ENCODE measurements around the gene SARM1. TPM values are rescaled to one million over a fixed set of nuclear protein-coding genes. Genes with fewer than 3 reads are reported as not detected.

SARM1 gene
- total and polyA plus RNA-seq, 2 of the 13 experiments (the other 11 are each of a cell fraction or from before 2014, with no cell fraction given) = 0.73 to 0.86 TPM

DNA sequence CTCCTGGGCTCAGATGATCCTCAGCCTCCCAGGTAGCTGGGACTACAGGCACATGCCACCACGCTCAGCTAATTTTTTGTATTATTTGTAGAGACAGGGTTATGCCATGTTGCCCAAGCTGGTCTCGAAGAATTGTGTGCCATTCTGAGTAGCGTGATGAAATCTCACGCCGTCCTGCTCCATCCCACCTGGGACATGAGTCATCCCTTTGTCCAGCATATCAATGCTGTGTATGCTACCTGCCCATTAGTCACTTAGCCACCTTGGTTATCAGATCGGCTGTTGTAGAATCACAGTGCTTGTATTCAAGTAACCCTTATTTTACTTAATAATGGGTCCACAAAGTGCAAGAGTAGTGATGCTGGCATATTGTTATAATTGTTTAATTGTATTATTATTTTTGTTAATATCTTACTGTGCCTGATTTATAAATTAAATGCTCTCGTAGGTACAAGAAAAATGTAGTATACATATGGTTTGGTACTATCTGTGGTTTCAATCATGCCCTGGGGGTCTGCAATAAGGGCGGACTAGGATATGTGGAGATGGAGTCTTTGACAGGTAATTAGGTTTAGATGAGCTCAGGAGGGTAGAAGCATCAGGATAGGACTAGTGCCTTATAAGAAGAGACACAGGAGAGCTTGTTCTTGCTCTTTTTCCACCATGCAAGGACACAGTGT is 75.4 kb downstream of the SARM1 start (continued):
- no peak for TF ChIP-seq KLF15 (CRISPR knock-in tag; IDR thresholded peaks at IDR 0.05; ENCODE audit: borderline replicate concordance)
- no peak for TF ChIP-seq ZNF607 (CRISPR knock-in tag; IDR thresholded peaks at IDR 0.05; ENCODE audit: borderline replicate concordance)

DNA sequence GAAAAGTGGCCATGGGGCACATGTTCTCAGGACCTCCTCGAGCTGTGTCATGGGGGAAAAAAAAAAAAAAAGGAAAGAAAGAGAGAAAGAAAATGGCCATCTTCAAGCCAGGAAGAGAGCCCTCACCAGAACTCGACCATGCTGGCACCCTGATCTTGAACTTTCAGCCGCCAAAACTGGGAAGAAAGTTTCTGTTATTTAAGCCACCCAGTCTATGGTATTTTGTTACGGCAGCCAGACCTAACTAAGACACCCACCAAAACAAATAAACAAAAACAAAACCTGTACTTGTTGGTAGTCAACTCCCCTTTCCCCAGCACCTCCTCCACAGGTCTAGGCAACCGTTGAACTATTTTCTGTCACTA is 75.9 kb downstream of the SARM1 start:
- in situ Hi-C loops (cut with HindIII; ENCODE audit: extremely low pct_ligation_motif_present, low pct_unique_long_range_greater_than_20kb) (no loop called here), intact Hi-C loops (cut with micrococcal nuclease; ENCODE audit: unreplicated experiment) (no loop called here)
- H3K4me3 ChIP-seq (replicated peaks in 1 of 3; ENCODE audit: insufficient read depth in 1 of 3, low read depth in 2 of 3, low read length in 3 of 3) = no peak overlapping the region
- H3K27me3 ChIP-seq (ENCODE audit: control insufficient read depth in 1 of 2, insufficient read depth in 2 of 2, low read length in 2 of 2) = no peaks in the 10 kb centered on the region; a peak in 1 of 5 replicates
- no peaks in the 10 kb centered on the region for H3K4me1 ChIP-seq (ENCODE audit: insufficient read depth, low read length)
- no peak overlapping the region for H3K27ac ChIP-seq (ENCODE audit: extremely low read length, insufficient read depth, low read length)
- ChIA-PET CTCF (ENCODE audit: low intra/inter-chr PET ratio, low total read pairs) (no interaction called here), POLR2A (interaction anchor here (0.6 kb wide), 1 partner anchor 485 kb away, joined by 3 read pairs; no protein-coding TSS in a partner anchor)
- H3K36me3 ChIP-seq (replicated peaks in 1 of 2; ENCODE audit: control insufficient read depth in 1 of 2, insufficient read depth in 2 of 2, low read length in 2 of 2) = no peaks in the 10 kb centered on the region
- no peak overlapping the region for H3K4me2 ChIP-seq (ENCODE audit: low read depth, low read length)
- H3K9ac ChIP-seq (ENCODE audit: insufficient read depth, low read depth, low read length) = no peak overlapping the region
- no peaks in the 10 kb centered on the region for H4K20me1 ChIP-seq (ENCODE audit: insufficient read depth, low read length)
- no peaks in the 10 kb centered on the region for H3K79me2 ChIP-seq (ENCODE audit: insufficient read depth, low read length)
- H3K9me3 ChIP-seq (ENCODE audit: low read length) = no peaks in the 10 kb centered on the region
- FAIRE-seq (no peak), ATAC-seq (no peak), DNase-seq (ENCODE audit: low spot score) (no peak)
- no peak overlapping the region for H2AFZ ChIP-seq (ENCODE audit: low read length)
- TF ChIP-seq ZNF781 (CRISPR knock-in tag; IDR thresholded peaks at IDR 0.05; ENCODE audit: borderline replicate concordance, not compliant biosample characterization) (no peak), ZNF121 (CRISPR knock-in tag; IDR thresholded peaks at IDR 0.05) (no peak), ZNF33A (CRISPR knock-in tag; IDR thresholded peaks at IDR 0.05; ENCODE audit: borderline replicate concordance) (no peak), SP4 (CRISPR knock-in tag; IDR thresholded peaks at IDR 0.05) (no peak), ZNF510 (CRISPR knock-in tag; IDR thresholded peaks at IDR 0.05; ENCODE audit: low read depth) (no peak), KAT7 (CRISPR knock-in tag; IDR thresholded peaks at IDR 0.05; ENCODE audit: borderline replicate concordance) (no peak)
- TF ChIP-seq, protein P1, sequence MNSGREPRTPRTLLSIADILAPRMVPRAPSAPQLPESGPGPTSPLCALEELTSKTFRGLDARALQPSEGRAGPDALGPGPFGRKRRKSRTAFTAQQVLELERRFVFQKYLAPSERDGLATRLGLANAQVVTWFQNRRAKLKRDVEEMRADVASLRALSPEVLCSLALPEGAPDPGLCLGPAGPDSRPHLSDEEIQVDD (CRISPR knock-in tag; IDR thresholded peaks at IDR 0.05; ENCODE audit: borderline replicate concordance) = no peak
- no TSS peak for BruUV-seq (replicated peaks)
- WGBS (ENCODE audit: low lambda C conversion rate) = 13% methylated on average over 4 of the region's 5 CpGs
